GM12891 (cell line): ENCODE results near the gene FLT4.

Experiments used
- POLR2A ChIP-seq: IDR thresholded peaks from 2 replicates; pipeline ENCODE4 v1.6.1; 2011; ENCODE audit warnings: low read depth, low read length, control low read depth
- POLR2AphosphoS5 ChIP-seq: IDR thresholded peaks from 2 replicates; pipeline ENCODE4 v1.6.1; 2011; ENCODE audit warnings: low read depth, low read length, control low read depth
- SPI1 ChIP-seq: IDR thresholded peaks from 2 replicates; pipeline ENCODE4 v1.6.1; 2011; ENCODE audit warnings: low read depth, low read length, control low read depth

DNA sequence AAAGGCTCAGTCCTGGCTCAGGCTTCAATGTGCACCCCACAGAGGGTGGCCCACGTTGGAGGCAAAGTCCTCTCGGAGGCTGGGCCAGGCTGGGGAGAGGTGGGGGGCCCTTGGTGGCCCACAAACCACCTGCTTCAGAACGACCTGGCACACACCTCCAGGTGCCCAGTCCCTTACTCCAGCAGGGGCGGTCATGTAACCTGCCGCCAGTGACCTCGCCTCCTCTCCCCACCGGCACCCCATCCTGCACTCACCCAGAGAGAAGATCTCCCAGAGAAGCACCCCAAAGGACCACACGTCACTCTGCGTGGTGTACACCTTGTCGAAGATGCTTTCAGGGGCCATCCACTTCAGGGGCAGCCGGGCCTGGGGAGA, 35.6 kb downstream of the FLT4 start:
- TF ChIP-seq POLR2A: no peak
- TF ChIP-seq SPI1: no peak
- no peak for TF ChIP-seq POLR2AphosphoS5
